DOHH2 (cell line): Measurements from ENCODE around the gene RIPK4.

ENCODE experiments used
- H3F3A ChIP-seq: fragments of 200-600 bp; sonication (generic), shearing (Covaris generic); 2 replicates; pipeline ENCODE4 v1.6.0; 2016; ENCODE audit warnings: antibody characterized with exemption, mild to moderate bottlenecking; ENCODE audit not compliant: control insufficient read depth, insufficient read depth
- H3K27ac ChIP-seq: fragments of 200-600 bp; sonication (generic); 2 replicates; pipeline ENCODE4 v1.5.1; 2014; ENCODE audit warnings: low read depth, mild to moderate bottlenecking, low read length, moderate library complexity
- H3K27me3 ChIP-seq: fragments of 200-600 bp; sonication (generic); 2 replicates; pipeline ENCODE4 v1.6.1; 2014; ENCODE audit warnings: mild to moderate bottlenecking, low read length, mixed read lengths; ENCODE audit not compliant: control insufficient read depth
- H3K36me3 ChIP-seq: fragments of 200-600 bp; sonication (generic); 2 replicates; pipeline ENCODE4 v1.6.1; 2014; ENCODE audit warnings: mild to moderate bottlenecking, low read length, moderate library complexity, mixed read lengths; ENCODE audit not compliant: control insufficient read depth
- H3K4me1 ChIP-seq: fragments of 200-600 bp; sonication (generic); 2 replicates; pipeline ENCODE4 v1.6.1; 2014; ENCODE audit warnings: mild to moderate bottlenecking, low read length, mixed read lengths; ENCODE audit not compliant: control insufficient read depth
- H3K4me2 ChIP-seq: fragments of 200-600 bp; sonication (generic); 2 replicates; pipeline ENCODE4 v1.6.0; 2014; ENCODE audit warnings: mild to moderate bottlenecking, low read length, moderate library complexity
- H3K4me3 ChIP-seq: fragments of 200-600 bp; sonication (generic); 2 replicates; pipeline ENCODE4 v1.5.1; 2014; ENCODE audit warnings: mild to moderate bottlenecking, low read length, mixed read lengths
- H3K79me2 ChIP-seq: fragments of 200-600 bp; sonication (generic); 2 replicates; pipeline ENCODE4 v1.6.1; 2014; ENCODE audit warnings: mild to moderate bottlenecking, low read length, mixed read lengths; ENCODE audit not compliant: control insufficient read depth
- H3K9me2 ChIP-seq: fragments of 200-600 bp; sonication (generic); replicated peaks from 2 replicates; pipeline ENCODE4 v1.6.1; 2014; ENCODE audit warnings: mild to moderate bottlenecking, low read length, mixed read lengths; ENCODE audit not compliant: control insufficient read depth
- H3K9me3 ChIP-seq: fragments of 200-600 bp; sonication (generic); 2 replicates; pipeline ENCODE4 v1.6.1; 2014; ENCODE audit warnings: antibody characterized with exemption, low read length, mixed read lengths; ENCODE audit not compliant: control insufficient read depth, insufficient read depth
- H4K20me1 ChIP-seq: fragments of 200-600 bp; sonication (generic); 2 replicates; pipeline ENCODE4 v1.6.0; 2014; ENCODE audit warnings: low read depth, mild to moderate bottlenecking, antibody characterized with exemption, low read length, moderate library complexity; ENCODE audit not compliant: control insufficient read depth, insufficient read depth
- CTCF ChIP-seq: fragments of 200-600 bp; sonication (generic); IDR thresholded peaks from one replicate; pipeline ENCODE4 v1.5.1; 2014; ENCODE audit warnings: antibody characterized with exemption, mild to moderate bottlenecking, low read depth, low read length; ENCODE audit not compliant: poor library complexity, severe bottlenecking
- EZH2phosphoT487 ChIP-seq: fragments of 200-600 bp; sonication (generic); IDR thresholded peaks from 2 replicates; pipeline ENCODE4 v1.6.1; 2017; ENCODE audit warnings: borderline replicate concordance, mild to moderate bottlenecking, antibody characterized with exemption, low read length, moderate library complexity, mixed read lengths

The RIPK4 gene

DNA sequence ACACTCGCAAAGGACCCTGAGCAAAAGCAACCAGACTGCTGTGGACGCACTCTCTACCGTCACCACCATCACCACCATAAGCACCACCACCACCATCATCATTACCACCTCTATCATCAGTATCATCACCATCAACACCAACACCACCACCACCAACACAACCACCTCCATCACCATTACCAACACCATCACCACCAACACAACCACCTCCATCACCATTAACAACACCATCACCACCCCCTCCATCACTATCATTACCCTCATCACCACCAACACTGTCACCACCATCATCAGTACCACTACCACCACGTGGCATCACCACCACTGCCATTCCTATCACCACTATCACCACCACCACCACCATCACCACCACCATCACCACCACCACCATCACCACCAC, 38.8 kb upstream of the RIPK4 start:
- Histone ChIP-seq H3F3A (peaks cover 3% of the 10 kb centered on the region; the same call in 1 of the 2 replicates), H3K4me1 (no peaks in the 10 kb centered on the region)

GRCh38 chr21:41805038-41805437, 38.2 kb upstream of the RIPK4 start:
- H3K27ac ChIP-seq, result no peak overlapping the region
- TF ChIP-seq CTCF (no peak), EZH2phosphoT487 (no peak)
- H3K79me2 ChIP-seq, result peaks cover 44% of the 10 kb centered on the region
- peaks cover 17% of the 10 kb centered on the region; the same call in 1 of the 2 replicates for H4K20me1 ChIP-seq
- H3K4me2 ChIP-seq, result no peak overlapping the region
- H3K9me3 ChIP-seq, result no peaks in the 10 kb centered on the region
- peaks cover 3% of the 10 kb centered on the region; the same call in 1 of the 2 replicates for H3F3A ChIP-seq
- no peaks in the 10 kb centered on the region for H3K4me1 ChIP-seq
- H3K4me3 ChIP-seq, result no peak overlapping the region
- no peaks in the 10 kb centered on the region for H3K27me3 ChIP-seq
- H3K9me2 ChIP-seq, result no peaks in the 10 kb centered on the region
- H3K36me3 ChIP-seq, result peaks cover 93% of the 10 kb centered on the region

More for the DNA sequence above, 38.8 kb upstream of the RIPK4 start:
- Histone ChIP-seq H3K9me3 (no peaks in the 10 kb centered on the region), H3K4me2 (no peak overlapping the region), H3K79me2 (peaks cover 51% of the 10 kb centered on the region), H3K9me2 (no peaks in the 10 kb centered on the region), H4K20me1 (peaks cover 17% of the 10 kb centered on the region; the same call in 1 of the 2 replicates), H3K36me3 (peaks cover 93% of the 10 kb centered on the region), H3K27ac (no peak overlapping the region), H3K4me3 (no peak overlapping the region), H3K27me3 (no peaks in the 10 kb centered on the region)
- TF ChIP-seq CTCF (no peak), EZH2phosphoT487 (no peak)

DNA sequence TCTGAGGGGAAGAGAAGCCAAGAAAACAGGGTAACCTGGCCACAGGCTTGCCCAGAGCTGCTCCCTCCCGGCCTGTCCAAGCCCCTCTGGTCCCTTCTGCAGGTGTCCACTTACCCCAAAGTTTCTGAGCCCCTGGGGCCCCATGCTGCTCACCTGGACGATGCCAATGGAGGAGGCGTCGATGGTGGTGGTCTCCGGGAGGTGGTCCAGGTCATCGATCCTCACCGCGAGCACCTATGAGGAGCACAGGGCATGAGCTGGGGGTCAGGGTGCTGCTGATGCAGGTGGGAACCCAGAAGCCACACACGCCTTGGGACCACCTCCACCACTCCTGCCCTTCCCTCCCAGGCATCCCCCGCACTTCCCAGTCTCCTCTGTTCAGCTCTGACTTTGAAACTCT, 37.5 kb upstream of the RIPK4 start:
- H3K36me3 ChIP-seq, result peaks cover 93% of the 10 kb centered on the region
- no peak overlapping the region for H3K4me3 ChIP-seq
- no peaks in the 10 kb centered on the region for H3K27me3 ChIP-seq

More for the DNA sequence above, 37.5 kb upstream of the RIPK4 start:
- Histone ChIP-seq H3K27ac (no peak overlapping the region), H3K9me3 (no peaks in the 10 kb centered on the region), H3K4me2 (no peak overlapping the region), H3K9me2 (no peaks in the 10 kb centered on the region), H3K79me2 (peaks cover 38% of the 10 kb centered on the region), H3F3A (peaks cover 3% of the 10 kb centered on the region; the same call in 1 of the 2 replicates), H3K4me1 (no peaks in the 10 kb centered on the region), H4K20me1 (peaks cover 17% of the 10 kb centered on the region; the same call in 1 of the 2 replicates)
- TF ChIP-seq CTCF, result no peak
- no peak for TF ChIP-seq EZH2phosphoT487
